ENCODE results near the gene ZNF607.
"Not testable (repeated sequence)": the region's sequence is repeated elsewhere in the genome, so short reads cannot be mapped to it uniquely, and the experiment has no call there.

The ZNF607 gene

GRCh38 chr19:37719111-37719926, at the start of gene ZNF607:
Gene ZNF607, minus strand, starts transcription at chr19:37719761. Its CDS starts 8,143 bp downstream, at chr19:37711618.
- DNase-seq (ENCODE audit: low read depth): peak; percentile 84

GRCh38 chr19:37763488-37763887, 43.9 kb upstream of the ZNF607 start:
- DNase-seq (ENCODE audit: low read depth): no peak

- not testable (repeated sequence) for DNase-seq (ENCODE audit: low read depth)
Observed at GRCh38 chr19:37757683-37758082, 38.1 kb upstream of the ZNF607 start.

GRCh38 chr19:37738371-37738770, 18.8 kb upstream of the ZNF607 start:
- DNase-seq (ENCODE audit: low read depth): no peak

- DNase-seq (ENCODE audit: low read depth): no peak
Observed at GRCh38 chr19:37725181-37725580, 5.6 kb upstream of the ZNF607 start.

- no peak for DNase-seq (ENCODE audit: low read depth)
Observed at GRCh38 chr19:37719927-37720265, 335 bp upstream of the ZNF607 start.

- DNase-seq (ENCODE audit: low read depth): no peak
Observed at GRCh38 chr19:37718304-37718703, 1.3 kb downstream of the ZNF607 start.

- DNase-seq (ENCODE audit: low read depth): no peak
Observed at GRCh38 chr19:37716140-37716539, 3.4 kb downstream of the ZNF607 start.

GRCh38 chr19:37706052-37706605, 13.4 kb downstream of the ZNF607 start:
- DNase-seq (ENCODE audit: low read depth): no peak

GRCh38 chr19:37699057-37699456, 20.5 kb downstream of the ZNF607 start:
- DNase-seq (ENCODE audit: low read depth): no peak

- DNase-seq (ENCODE audit: low read depth): no peak
Observed at GRCh38 chr19:37698216-37698615, 21.3 kb downstream of the ZNF607 start.

GRCh38 chr19:37695144-37695899, 24.2 kb downstream of the ZNF607 start:
- no peak for DNase-seq (ENCODE audit: low read depth)

- no peak for DNase-seq (ENCODE audit: low read depth)
Observed at GRCh38 chr19:37692956-37693620, 26.5 kb downstream of the ZNF607 start.

GRCh38 chr19:37691881-37692504, 27.6 kb downstream of the ZNF607 start:
- DNase-seq (ENCODE audit: low read depth): peak; percentile 70

- DNase-seq (ENCODE audit: low read depth): no peak
Observed at GRCh38 chr19:37683520-37683919, 36.0 kb downstream of the ZNF607 start.

GRCh38 chr19:37669450-37669914, 50.1 kb downstream of the ZNF607 start:
- no peak for DNase-seq (ENCODE audit: low read depth)

- not testable (repeated sequence) for DNase-seq (ENCODE audit: low read depth)
Observed at GRCh38 chr19:37657157-37657556, 62.4 kb downstream of the ZNF607 start.

- peak; percentile 82 for DNase-seq (ENCODE audit: low read depth)
Observed at GRCh38 chr19:37655689-37656371, 63.7 kb downstream of the ZNF607 start.

GRCh38 chr19:37655301-37655688, 64.3 kb downstream of the ZNF607 start, which contains the start of gene ZFP30:
Gene ZFP30, minus strand, starts transcription at chr19:37655465. Its CDS starts 7,643 bp downstream, at chr19:37647822.
- DNase-seq (ENCODE audit: low read depth): peak; percentile 68

- DNase-seq (ENCODE audit: low read depth): peak; percentile 6
Observed at GRCh38 chr19:37654629-37655300, 64.8 kb downstream of the ZNF607 start.

- DNase-seq (ENCODE audit: low read depth): no peak
Observed at GRCh38 chr19:37654118-37654517, 65.4 kb downstream of the ZNF607 start.

Measured in activated T-cell treated with anti-CD3 and anti-CD28 coated beads for 48 hours (primary cell).